SK-N-SH treated with all-trans-retinoic acid at 6 μM for 48 hours (cell line): Measurements from ENCODE around the gene GRIK3.

Experiments
- BACH2 ChIP-seq: fragments of 250-450 bp; sonication (Bioruptor Pico); IDR thresholded peaks from 2 replicates; pipeline ENCODE4 v1.9.0; 2021; ENCODE audit warnings: mild to moderate bottlenecking, borderline replicate concordance
- CSDC2 ChIP-seq: fragments of 250-450 bp; sonication (Bioruptor Pico); IDR thresholded peaks from 2 replicates; pipeline ENCODE4 v1.5.0; 2020; ENCODE audit warnings: mild to moderate bottlenecking, moderate library complexity
- GLIS3 ChIP-seq: fragments of 250-450 bp; sonication (Bioruptor Pico); IDR thresholded peaks from 2 replicates; pipeline ENCODE4 v1.5.0; 2020; ENCODE audit warnings: mild to moderate bottlenecking, moderate library complexity
- PATZ1 ChIP-seq: fragments of 250-450 bp; sonication (Bioruptor Pico); IDR thresholded peaks from 2 replicates; pipeline ENCODE4 v1.8.0; 2020; ENCODE audit warnings: mild to moderate bottlenecking, moderate library complexity, borderline replicate concordance
- RARB ChIP-seq: fragments of 250-450 bp; sonication (Bioruptor Pico); IDR thresholded peaks from 2 replicates; pipeline ENCODE4 v1.8.0; 2021; ENCODE audit warnings: mild to moderate bottlenecking, moderate library complexity
- ZC3H10 ChIP-seq: fragments of 250-450 bp; sonication (Bioruptor Pico); IDR thresholded peaks from 2 replicates; pipeline ENCODE4 v1.5.1; 2021; ENCODE audit warnings: mild to moderate bottlenecking, moderate library complexity
- ZFP3 ChIP-seq: fragments of 250-450 bp; sonication (Bioruptor Pico); IDR thresholded peaks from 2 replicates; pipeline ENCODE4 v1.5.0; 2020; ENCODE audit warnings: mild to moderate bottlenecking, moderate library complexity
- ZFP30 ChIP-seq: fragments of 450-650 bp; formaldehyde crosslinking; IDR thresholded peaks from 2 replicates; pipeline ENCODE4 v1.5.0; 2022; ENCODE audit warnings: mild to moderate bottlenecking, moderate library complexity
- ZNF8 ChIP-seq: fragments of 450-650 bp; formaldehyde crosslinking; IDR thresholded peaks from 2 replicates; pipeline ENCODE4 v1.5.0; 2020; ENCODE audit warnings: mild to moderate bottlenecking, moderate library complexity

- TF ChIP-seq ZFP30 (CRISPR knock-in tag): no peak
- no peak for TF ChIP-seq GLIS3 (CRISPR knock-in tag)
- no peak for TF ChIP-seq CSDC2 (CRISPR knock-in tag)
- no peak for TF ChIP-seq ZC3H10 (CRISPR knock-in tag)
- TF ChIP-seq ZFP3 (CRISPR knock-in tag): no peak
- TF ChIP-seq PATZ1 (CRISPR knock-in tag): no peak
- TF ChIP-seq RARB (CRISPR knock-in tag): no peak
- no peak for TF ChIP-seq BACH2
- TF ChIP-seq ZNF8 (CRISPR knock-in tag): no peak
Observed at GRCh38 chr1:36824390-36824861, 209.9 kb downstream of the GRIK3 start.
